Keratinocyte (primary cell): ENCODE measurements around the gene PURA.

ENCODE experiments used
- CTCF ChIP-seq, 3 experiments: IDR thresholded peaks in 1 of 3; conservative IDR thresholded peaks in 1 of 3; optimal IDR thresholded peaks in 1 of 3; 2 replicates in 2 of 3; 3 replicates in 1 of 3; pipeline versions ENCODE3 to v1.5.1; 2011; ENCODE audit warnings: low read length in 3 of 3, mild to moderate bottlenecking in 3 of 3, moderate library complexity in 2 of 3, control low read depth in 1 of 3, inconsistent platforms in 1 of 3; ENCODE audit not compliant: insufficient read depth in 2 of 3; ENCODE audit errors: extremely low read depth in 1 of 3
- EZH2 ChIP-seq: IDR thresholded peaks from one replicate; pipeline ENCODE4 v1.6.1; 2012; ENCODE audit warnings: inconsistent platforms, mild to moderate bottlenecking, low read length, moderate library complexity

DNA sequence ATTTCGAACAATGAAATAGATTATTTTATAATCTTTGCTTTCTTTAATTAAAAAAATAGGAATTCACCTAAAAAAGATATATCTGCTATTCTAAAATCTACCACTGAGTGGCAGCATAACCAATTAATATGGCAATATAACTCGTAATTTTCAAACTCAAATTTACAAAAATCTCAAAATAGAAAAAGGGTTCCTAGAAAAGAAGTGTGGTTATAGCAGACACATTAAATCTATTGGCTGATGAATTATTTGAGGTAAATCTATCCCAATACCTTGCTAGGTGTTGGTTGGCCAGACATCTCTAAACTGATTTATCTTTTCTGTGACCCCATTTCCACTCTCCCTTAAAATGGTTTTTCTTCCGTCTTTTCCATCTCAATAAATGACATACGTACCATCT, 40.6 kb upstream of the PURA start:
- TF ChIP-seq EZH2 (no peak), CTCF (optimal IDR thresholded peaks at IDR 0.05 in 1 of 3, IDR thresholded peaks at IDR 0.05 in 1 of 3, conservative IDR thresholded peaks at IDR 0.05 in 1 of 3; ENCODE audit: extremely low read depth in 1 of 3, insufficient read depth in 2 of 3, low read length in 3 of 3) (peak in 2 of 3 experiments; percentile 19 to 29)
